GM23338 (cell line): ENCODE data around the gene EYA3. TPM values are rescaled to one million over a fixed set of nuclear protein-coding genes. Genes with fewer than 3 reads are reported as not detected.

Experiments
- ATAC-seq: fragments of 200-7000 bp; cut with Tn5 transposase; 3 replicates; pipeline ENCODE4 v1.9.1; 2020
- DNase-seq: peaks from one replicate; pipeline ENCODE4 v3.0.0-alpha.2; 2015; ENCODE audit warnings: low spot score
- H2AFZ ChIP-seq: fragments of 200-600 bp; sonication (generic); 2 replicates; pipeline ENCODE4 v1.8.0; 2016; ENCODE audit warnings: antibody characterized with exemption, mild to moderate bottlenecking, moderate library complexity
- H3F3A ChIP-seq: fragments of 200-600 bp; sonication (generic); replicated peaks from 2 replicates; pipeline ENCODE4 v1.8.0; 2017; ENCODE audit warnings: antibody characterized with exemption, mixed run types, low read depth
- H3K27ac ChIP-seq: fragments of 200-600 bp; sonication (generic); 2 replicates; pipeline ENCODE4 v1.6.1; 2016; ENCODE audit warnings: low read depth
- H3K27me3 ChIP-seq: fragments of 200-600 bp; sonication (generic); 2 replicates; pipeline ENCODE4 v1.8.0; 2016; ENCODE audit warnings: mild to moderate bottlenecking, mixed run types, moderate library complexity; ENCODE audit not compliant: insufficient read depth
- H3K36me3 ChIP-seq: fragments of 200-600 bp; sonication (generic); 2 replicates; pipeline ENCODE4 v1.8.0; 2016; ENCODE audit warnings: mild to moderate bottlenecking; ENCODE audit not compliant: insufficient read depth
- H3K4me1 ChIP-seq: fragments of 200-600 bp; sonication (generic); 2 replicates; pipeline ENCODE4 v1.8.0; 2016; ENCODE audit warnings: mild to moderate bottlenecking, moderate library complexity; ENCODE audit not compliant: insufficient read depth
- H3K4me2 ChIP-seq: fragments of 200-600 bp; sonication (generic); 2 replicates; pipeline ENCODE4 v1.7.1; 2017; ENCODE audit warnings: mixed run types
- H3K4me3 ChIP-seq: fragments of 200-600 bp; sonication (generic); 2 replicates; pipeline ENCODE4 v1.6.1; 2016; ENCODE audit warnings: mixed run types
- H3K79me2 ChIP-seq: fragments of 200-600 bp; sonication (generic); replicated peaks from 2 replicates; pipeline ENCODE4 v1.8.0; 2017; ENCODE audit warnings: mild to moderate bottlenecking; ENCODE audit not compliant: insufficient read depth
- H3K9me2 ChIP-seq: fragments of 200-600 bp; sonication (generic); 2 replicates; pipeline ENCODE4 v1.8.0; 2017; ENCODE audit not compliant: insufficient read depth
- H4K20me1 ChIP-seq: fragments of 200-600 bp; sonication (generic); replicated peaks from 2 replicates; pipeline ENCODE4 v1.8.0; 2017; ENCODE audit warnings: mild to moderate bottlenecking; ENCODE audit not compliant: insufficient read depth
- H3K27ac Mint-ChIP-seq: 2 replicates; pipeline ENCODE4 v1.8.0; 2020; ENCODE audit warnings: inconsistent platforms, mild to moderate bottlenecking, moderate library complexity, mixed read lengths
- H3K27me3 Mint-ChIP-seq: 3 replicates; pipeline ENCODE4 v1.8.0; 2022; ENCODE audit warnings: low read depth, mild to moderate bottlenecking, moderate library complexity, mixed read lengths, inconsistent platforms; ENCODE audit not compliant: insufficient read depth, poor library complexity
- H3K36me3 Mint-ChIP-seq: 3 replicates; pipeline ENCODE4 v1.8.0; 2021; ENCODE audit warnings: low read depth, mild to moderate bottlenecking, inconsistent platforms, moderate library complexity, mixed read lengths
- H3K4me1 Mint-ChIP-seq: 3 replicates; pipeline ENCODE4 v1.8.0; 2020; ENCODE audit warnings: mild to moderate bottlenecking, inconsistent platforms, mixed read lengths
- H3K4me3 Mint-ChIP-seq: 3 replicates; pipeline ENCODE4 v1.8.0; 2021; ENCODE audit warnings: moderate library complexity, mild to moderate bottlenecking, inconsistent platforms, mixed read lengths
- H3K9me3 Mint-ChIP-seq: 3 replicates; pipeline ENCODE4 v1.8.0; 2020; ENCODE audit warnings: moderate library complexity, mild to moderate bottlenecking, inconsistent platforms, mixed read lengths
- CTCF ChIP-seq, 2 experiments: fragments of 200-600 bp in 1 of 2; sonication (generic) in 1 of 2; conservative IDR thresholded peaks; 2 replicates each; pipeline versions ENCODE4 v1.5.1 to v1.6.1; 2016 to 2017; ENCODE audit warnings: antibody characterized with exemption in 2 of 2, low read depth in 2 of 2, mild to moderate bottlenecking in 2 of 2, moderate library complexity in 1 of 2
- ETS1 ChIP-seq: IDR thresholded peaks from 2 replicates; pipeline ENCODE4 v1.6.1; 2016; ENCODE audit warnings: antibody characterized with exemption
- EZH2phosphoT487 ChIP-seq: fragments of 200-600 bp; sonication (generic); IDR thresholded peaks from one replicate; pipeline ENCODE4 v1.8.1; 2018; ENCODE audit warnings: antibody characterized with exemption; ENCODE audit not compliant: unreplicated experiment
- JUNB ChIP-seq: IDR thresholded peaks from one replicate; pipeline ENCODE4 v1.6.1; 2016; ENCODE audit warnings: antibody characterized with exemption; ENCODE audit not compliant: unreplicated experiment
- NANOG ChIP-seq: IDR thresholded peaks from 2 replicates; pipeline ENCODE4 v1.6.1; 2016; ENCODE audit warnings: antibody characterized with exemption, borderline replicate concordance
- STAT1 ChIP-seq: IDR thresholded peaks from one replicate; pipeline ENCODE4 v1.6.1; 2016; ENCODE audit warnings: antibody characterized with exemption; ENCODE audit not compliant: unreplicated experiment
- ZNF114 ChIP-seq: fragments of 250-450 bp; sonication (Bioruptor Pico); IDR thresholded peaks from 2 replicates; pipeline ENCODE4 v1.5.0; 2020; ENCODE audit warnings: mild to moderate bottlenecking, moderate library complexity
- ZNF331 ChIP-seq: fragments of 250-450 bp; sonication (Bioruptor Pico); IDR thresholded peaks from 2 replicates; pipeline ENCODE4 v1.5.0; 2020; ENCODE audit warnings: low read depth, mild to moderate bottlenecking, moderate library complexity
- ZNF462 ChIP-seq: fragments of 250-450 bp; sonication (Bioruptor Pico); IDR thresholded peaks from 2 replicates; pipeline ENCODE4 v1.5.0; 2020; ENCODE audit warnings: mild to moderate bottlenecking, moderate library complexity
- polyA plus RNA-seq: library from polyadenylated mRNA; unstranded; fragments of >200 nt; fragmentation: Nextera tagmentation; extraction: Ambion mirVana; gene quantifications from 2 replicates; pipeline ENCODE4 v1.2.1, GENCODE V29; 2016
- total RNA-seq: library from RNA; depleted of rRNA; stranded (reverse); fragments of >200 nt; shearing (Covaris generic); gene quantifications from 2 replicates; pipeline ENCODE4 v1.2.3, GENCODE V29; 2014

The EYA3 gene
- total and polyA plus RNA-seq, 2 experiments from 2014 or later = 12.5 to 33.6 TPM

- Histone ChIP-seq H3K79me2 (no peaks in the 10 kb centered on the region), H3K4me3 (no peak overlapping the region), H3K4me2 (no peak overlapping the region), H2AFZ (no peak overlapping the region), H3K27me3 (no peaks in the 10 kb centered on the region), H3K4me1 (no peaks in the 10 kb centered on the region), H3K36me3 (no peaks in the 10 kb centered on the region), H3F3A (no peaks in the 10 kb centered on the region), H3K27ac (no peak overlapping the region), H3K9me2 (no peaks in the 10 kb centered on the region), H4K20me1 (no peaks in the 10 kb centered on the region)
- Mint-ChIP-seq H3K4me3 (no peak overlapping the region), H3K27me3 (peaks cover 4% of the 10 kb centered on the region), H3K36me3 (no peaks in the 10 kb centered on the region), H3K9me3 (no peaks in the 10 kb centered on the region), H3K27ac (no peak overlapping the region), H3K4me1 (no peaks in the 10 kb centered on the region)
- ATAC-seq (no peak), DNase-seq (no peak)
- no peak for TF ChIP-seq ZNF331 (CRISPR knock-in tag)
- TF ChIP-seq EZH2phosphoT487 = no peak
- no peak for TF ChIP-seq ETS1
- no peak for TF ChIP-seq ZNF114 (CRISPR knock-in tag)
- no peak for TF ChIP-seq CTCF (conservative IDR thresholded peaks at IDR 0.05; ENCODE audit: low read depth in 2 of 2)
Observed at GRCh38 chr1:28127617-28128257, 39.3 kb upstream of the EYA3 start.

- Histone ChIP-seq H3K4me1 (no peaks in the 10 kb centered on the region), H3F3A (no peaks in the 10 kb centered on the region), H4K20me1 (no peaks in the 10 kb centered on the region), H3K9me2 (no peaks in the 10 kb centered on the region), H2AFZ (no peak overlapping the region), H3K27me3 (no peaks in the 10 kb centered on the region), H3K36me3 (no peaks in the 10 kb centered on the region), H3K4me3 (no peak overlapping the region), H3K79me2 (no peaks in the 10 kb centered on the region), H3K4me2 (no peak overlapping the region), H3K27ac (no peak overlapping the region)
- H3K27me3 Mint-ChIP-seq = peaks cover 4% of the 10 kb centered on the region
- no peaks in the 10 kb centered on the region for H3K9me3 Mint-ChIP-seq
- H3K27ac Mint-ChIP-seq = no peak overlapping the region
- ATAC-seq = no peak
- TF ChIP-seq ZNF114 (CRISPR knock-in tag) = no peak
- no peak for TF ChIP-seq ZNF462 (CRISPR knock-in tag)
- no peak for TF ChIP-seq EZH2phosphoT487
- TF ChIP-seq NANOG = no peak
- TF ChIP-seq JUNB = no peak
- no peak for TF ChIP-seq ZNF331 (CRISPR knock-in tag)
- TF ChIP-seq STAT1 = no peak
- TF ChIP-seq ETS1 = no peak
- no peak overlapping the region for H3K4me3 Mint-ChIP-seq
- H3K4me1 Mint-ChIP-seq = no peaks in the 10 kb centered on the region
- H3K36me3 Mint-ChIP-seq = no peaks in the 10 kb centered on the region
- DNase-seq = no peak
Observed at GRCh38 chr1:28126783-28127490, 38.5 kb upstream of the EYA3 start.
